Liver (tissue), 9 donors: ENCODE results near the gene WNT11. TPM values are rescaled to one million over a fixed set of nuclear protein-coding genes. Genes with fewer than 3 reads are reported as not detected.

ENCODE experiments used
- DNase-seq: peaks from one replicate; pipeline ENCODE4 v3.0.0-alpha.2; 2017; ENCODE audit warnings: low spot score
- H3K27ac ChIP-seq, 2 donors: one replicate each; pipeline ENCODE4 v1.7.0; 2013; ENCODE audit warnings: inconsistent platforms in 2 of 2, low read length in 2 of 2, control low read depth in 1 of 2, low read depth in 1 of 2, mild to moderate bottlenecking in 1 of 2
- H3K27me3 ChIP-seq, 4 donors: one replicate each; pipeline versions ENCODE4 v1.6.1 to v1.7.0; 2013; ENCODE audit warnings: low read length in 3 of 4, inconsistent platforms in 1 of 4, mild to moderate bottlenecking in 1 of 4, moderate library complexity in 1 of 4; ENCODE audit not compliant: control insufficient read depth in 4 of 4, insufficient read depth in 4 of 4
- H3K36me3 ChIP-seq, 4 donors: one replicate each; pipeline versions ENCODE4 v1.6.1 to v1.7.0; 2013; ENCODE audit warnings: low read length in 3 of 4, mild to moderate bottlenecking in 3 of 4, low read depth in 1 of 4, moderate library complexity in 1 of 4; ENCODE audit not compliant: control insufficient read depth in 4 of 4, insufficient read depth in 3 of 4
- H3K4me1 ChIP-seq, 4 donors: one replicate each; pipeline versions ENCODE4 v1.6.1 to v1.7.0; 2013; ENCODE audit warnings: low read length in 3 of 4, mild to moderate bottlenecking in 3 of 4, moderate library complexity in 1 of 4; ENCODE audit not compliant: control insufficient read depth in 4 of 4, insufficient read depth in 4 of 4
- H3K4me3 ChIP-seq, 3 donors: one replicate each; pipeline versions ENCODE4 v1.6.1 to v1.7.0; 2013; ENCODE audit warnings: low read length in 3 of 3, control low read depth in 1 of 3, low read depth in 1 of 3, mild to moderate bottlenecking in 1 of 3
- H3K9ac ChIP-seq, 2 donors: one replicate each; pipeline ENCODE4 v1.7.0; 2013; ENCODE audit warnings: low read length in 2 of 2, mild to moderate bottlenecking in 2 of 2, moderate library complexity in 2 of 2, control low read depth in 1 of 2, low read depth in 1 of 2
- H3K9me3 ChIP-seq, 4 donors: one replicate each; pipeline versions ENCODE4 v1.6.1 to v1.7.0; 2013; ENCODE audit warnings: low read length in 3 of 4; ENCODE audit not compliant: control insufficient read depth in 4 of 4
- ATF3 ChIP-seq: IDR thresholded peaks from 2 replicates; pipeline ENCODE4 v1.6.1; 2016; ENCODE audit warnings: antibody characterized with exemption
- CTCF ChIP-seq: fragments of 150-350 bp; IDR thresholded peaks from 2 replicates; pipeline ENCODE4 v1.5.1; 2017; ENCODE audit warnings: improper control_type of control experiment, low read depth, low read length; ENCODE audit not compliant: missing input control
- EGR1 ChIP-seq, 2 donors: IDR thresholded peaks; 2 replicates each; pipeline ENCODE4 v1.6.1; 2016 to 2018; ENCODE audit warnings: antibody characterized with exemption in 2 of 2, low read depth in 2 of 2
- FOXA1 ChIP-seq: IDR thresholded peaks from 2 replicates; pipeline ENCODE4 v1.6.1; 2016; ENCODE audit warnings: antibody characterized with exemption
- FOXA2 ChIP-seq: IDR thresholded peaks from 2 replicates; pipeline ENCODE4 v1.6.1; 2016; ENCODE audit warnings: antibody characterized with exemption
- GABPA ChIP-seq, 2 donors: IDR thresholded peaks in 1 of 2; conservative IDR thresholded peaks in 1 of 2; 2 replicates each; pipeline ENCODE4 v1.6.1; 2016; ENCODE audit warnings: antibody characterized with exemption in 2 of 2, mild to moderate bottlenecking in 1 of 2, moderate library complexity in 1 of 2
- HNF4A ChIP-seq, 2 donors: conservative IDR thresholded peaks; 2 replicates each; pipeline ENCODE4 v1.6.1; 2016; ENCODE audit warnings: antibody characterized with exemption in 2 of 2, mild to moderate bottlenecking in 2 of 2
- HNF4G ChIP-seq: IDR thresholded peaks from 2 replicates; pipeline ENCODE4 v1.6.1; 2016; ENCODE audit warnings: antibody characterized with exemption
- JUND ChIP-seq, 2 donors: IDR thresholded peaks; 2 replicates each; pipeline ENCODE4 v1.6.1; 2016; ENCODE audit warnings: antibody characterized with exemption in 2 of 2
- MAX ChIP-seq: IDR thresholded peaks from 2 replicates; pipeline ENCODE4 v1.6.1; 2016; ENCODE audit warnings: antibody characterized with exemption
- NR2F2 ChIP-seq: IDR thresholded peaks from 2 replicates; pipeline ENCODE4 v1.6.1; 2016; ENCODE audit warnings: antibody characterized with exemption
- RAD21 ChIP-seq, 2 donors: IDR thresholded peaks; 2 replicates each; pipeline ENCODE4 v1.6.1; 2016; ENCODE audit warnings: antibody characterized with exemption in 2 of 2, mild to moderate bottlenecking in 2 of 2
- REST ChIP-seq: IDR thresholded peaks from 2 replicates; pipeline ENCODE4 v1.6.1; 2016; ENCODE audit warnings: antibody characterized with exemption, mild to moderate bottlenecking
- RXRA ChIP-seq, 2 donors: IDR thresholded peaks; 2 replicates each; pipeline ENCODE4 v1.6.1; 2017 to 2018; ENCODE audit warnings: antibody characterized with exemption in 2 of 2, mild to moderate bottlenecking in 1 of 2
- SP1 ChIP-seq: IDR thresholded peaks from 2 replicates; pipeline ENCODE4 v1.6.1; 2018; ENCODE audit warnings: antibody characterized with exemption, mild to moderate bottlenecking
- TAF1 ChIP-seq: conservative IDR thresholded peaks from 2 replicates; pipeline ENCODE4 v1.6.1; 2016; ENCODE audit warnings: antibody characterized with exemption, mild to moderate bottlenecking
- YY1 ChIP-seq: IDR thresholded peaks from 2 replicates; pipeline ENCODE4 v1.6.1; 2016; ENCODE audit warnings: antibody characterized with exemption, mild to moderate bottlenecking
- ZBTB33 ChIP-seq: IDR thresholded peaks from 2 replicates; pipeline ENCODE4 v1.6.1; 2016; ENCODE audit warnings: antibody characterized with exemption
- WGBS: extraction: QIAGEN DNeasy Blood & Tissue Kit; methylation state at CpG from one replicate; pipeline ENCODE4 v1.1.7; 2013; 5-methylcytosine and 5-hydroxymethylcytosine counted together
- polyA plus RNA-seq, 2 donors: library from polyadenylated mRNA; stranded (reverse) in 1 of 2; unstranded in 1 of 2; fragments of 200-250 nt in 1 of 2; fragments of >200 nt in 1 of 2; fragmentation: Nextera tagmentation in 1 of 2; extraction: Ambion mirVana in 1 of 2; gene quantifications; one replicate each; pipeline versions ENCODE4 v1.2.1 to v1.2.3, GENCODE V29; 2013 to 2015
- total RNA-seq, 2 donors: library from RNA; depleted of rRNA; stranded (reverse); fragments of >200 nt; gene quantifications; one replicate each; pipeline ENCODE4 v1.2.3, GENCODE V29; 2014
- donor health status: healthy.
- donor health status: healthy.
- donor health status: healthy.
- donor health status: healthy.
- donor health status: healthy.

Gene WNT11
- total and polyA plus RNA-seq, 4 donors, result 1.1 to 4.8 (median 2.5) TPM

- no peak overlapping the region for H3K9ac ChIP-seq
- H3K27me3 ChIP-seq, result no peaks in the 10 kb centered on the region
- H3K36me3 ChIP-seq, result no peaks in the 10 kb centered on the region
- TF ChIP-seq NR2F2, result no peak
- no peak for TF ChIP-seq YY1
- TF ChIP-seq RAD21 (IDR thresholded peaks at IDR 0.05), result no peak
- TF ChIP-seq MAX, result no peak
- no peak for TF ChIP-seq CTCF
- no peak for TF ChIP-seq TAF1
- TF ChIP-seq HNF4A (conservative IDR thresholded peaks at IDR 0.05), result no peak
- TF ChIP-seq HNF4G, result no peak
- TF ChIP-seq SP1, result no peak
- no peak for TF ChIP-seq EGR1 (IDR thresholded peaks at IDR 0.05; ENCODE audit: low read depth in 2 of 2)
- TF ChIP-seq GABPA (IDR thresholded peaks at IDR 0.05 in 1 of 2, conservative IDR thresholded peaks at IDR 0.05 in 1 of 2), result no peak
- no peak for TF ChIP-seq RXRA (IDR thresholded peaks at IDR 0.05)
- no peak for TF ChIP-seq JUND (IDR thresholded peaks at IDR 0.05)
- no peak for TF ChIP-seq ATF3
- TF ChIP-seq FOXA1, result no peak
- no peak for TF ChIP-seq REST
- no peak for TF ChIP-seq FOXA2
- no peak for TF ChIP-seq ZBTB33
- no peaks in the 10 kb centered on the region for H3K4me1 ChIP-seq
- H3K9me3 ChIP-seq, result no peaks in the 10 kb centered on the region
- 87% methylated on average over 4 of the region's 4 CpGs for WGBS
- no peak overlapping the region for H3K4me3 ChIP-seq
- H3K27ac ChIP-seq, result no peak overlapping the region
- no peak for DNase-seq
Measured at GRCh38 chr11:76175783-76176182, 30.5 kb downstream of the WNT11 start.

- no peak for DNase-seq
- Histone ChIP-seq H3K4me1 (no peaks in the 10 kb centered on the region), H3K9me3 (no peaks in the 10 kb centered on the region), H3K27me3 (no peaks in the 10 kb centered on the region), H3K4me3 (no peak overlapping the region), H3K9ac (no peak overlapping the region), H3K36me3 (no peaks in the 10 kb centered on the region), H3K27ac (no peak overlapping the region)
- WGBS, result 88% methylated on average over 5 of the region's 5 CpGs
- TF ChIP-seq ATF3 (no peak), RXRA (IDR thresholded peaks at IDR 0.05) (no peak), YY1 (no peak), MAX (no peak)
Measured at GRCh38 chr11:76174330-76174729, 32.0 kb downstream of the WNT11 start.
